Keratinocyte (primary cell): ENCODE results near the gene FAM50A. TPM values are rescaled to one million over a fixed set of nuclear protein-coding genes. Genes with fewer than 3 reads are reported as not detected.

Experiments
- DNase-seq: peaks from one replicate; pipeline ENCODE4 v3.0.0-alpha.2; 2011; ENCODE audit warnings: low read depth, missing footprints, low spot score
- FAIRE-seq: peaks from 2 replicates; lab custom pipeline; 2011; peaks lifted over from hg19 to GRCh38; lab: Jason Lieb, UNC
- H2AFZ ChIP-seq: 2 replicates; pipeline ENCODE4 v1.6.0; 2012; ENCODE audit warnings: low read length, control low read depth, inconsistent platforms; ENCODE audit not compliant: control insufficient read depth
- H3K27ac ChIP-seq: 2 replicates; pipeline ENCODE4 v1.5.1; 2011; ENCODE audit warnings: low read length; ENCODE audit not compliant: control insufficient read depth, insufficient read depth
- H3K27me3 ChIP-seq: 3 replicates; pipeline ENCODE4 v1.6.0; 2011; ENCODE audit warnings: low read length; ENCODE audit not compliant: control insufficient read depth, insufficient read depth; ENCODE audit errors: extremely low read depth
- H3K36me3 ChIP-seq, 2 experiments: 2 replicates in 1 of 2; 3 replicates in 1 of 2; pipeline ENCODE4 v1.5.1; 2011; ENCODE audit warnings: low read length in 2 of 2, mild to moderate bottlenecking in 1 of 2; ENCODE audit not compliant: control insufficient read depth in 2 of 2, insufficient read depth in 2 of 2; ENCODE audit errors: extremely low read depth in 1 of 2
- H3K4me1 ChIP-seq: 3 replicates; pipeline ENCODE4 v1.5.1; 2011; ENCODE audit warnings: low read length; ENCODE audit not compliant: control insufficient read depth, insufficient read depth; ENCODE audit errors: extremely low read depth
- H3K4me2 ChIP-seq: 3 replicates; pipeline ENCODE4 v1.6.0; 2011; ENCODE audit warnings: low read depth, low read length; ENCODE audit not compliant: control insufficient read depth, insufficient read depth; ENCODE audit errors: extremely low read depth
- H3K4me3 ChIP-seq, 3 experiments: fragments of 200-600 bp in 1 of 3; sonication (generic) in 1 of 3; 2 replicates in 2 of 3; 3 replicates in 1 of 3; pipeline ENCODE4 v1.5.1; 2011 to 2016; ENCODE audit warnings: low read length in 3 of 3, mild to moderate bottlenecking in 3 of 3, control low read depth in 2 of 3, inconsistent platforms in 1 of 3, low read depth in 1 of 3, mixed read lengths in 1 of 3, mixed run types in 1 of 3, moderate library complexity in 1 of 3; ENCODE audit not compliant: control insufficient read depth in 2 of 3, insufficient read depth in 2 of 3; ENCODE audit errors: extremely low read depth in 1 of 3
- H3K79me2 ChIP-seq: 2 replicates; pipeline ENCODE4 v1.6.0; 2012; ENCODE audit warnings: low read length; ENCODE audit not compliant: control insufficient read depth, insufficient read depth
- H3K9ac ChIP-seq: 3 replicates; pipeline ENCODE4 v1.6.0; 2011; ENCODE audit warnings: low read length; ENCODE audit not compliant: control insufficient read depth, insufficient read depth; ENCODE audit errors: extremely low read depth
- H3K9me1 ChIP-seq: 3 replicates; pipeline ENCODE4 v1.6.0; 2011; ENCODE audit warnings: low read length; ENCODE audit not compliant: control insufficient read depth, insufficient read depth; ENCODE audit errors: extremely low read depth
- H3K9me3 ChIP-seq: 2 replicates; pipeline ENCODE4 v1.5.1; 2012; ENCODE audit warnings: low read depth, low read length; ENCODE audit not compliant: control insufficient read depth
- H4K20me1 ChIP-seq: 3 replicates; pipeline ENCODE4 v1.6.0; 2011; ENCODE audit warnings: low read length; ENCODE audit not compliant: control insufficient read depth, insufficient read depth; ENCODE audit errors: extremely low read depth
- CTCF ChIP-seq, 3 experiments: IDR thresholded peaks in 1 of 3; conservative IDR thresholded peaks in 1 of 3; optimal IDR thresholded peaks in 1 of 3; 2 replicates in 2 of 3; 3 replicates in 1 of 3; pipeline versions ENCODE3 to v1.5.1; 2011; ENCODE audit warnings: low read length in 3 of 3, mild to moderate bottlenecking in 3 of 3, moderate library complexity in 2 of 3, control low read depth in 1 of 3, inconsistent platforms in 1 of 3; ENCODE audit not compliant: insufficient read depth in 2 of 3; ENCODE audit errors: extremely low read depth in 1 of 3
- EZH2 ChIP-seq: IDR thresholded peaks from one replicate; pipeline ENCODE4 v1.6.1; 2012; ENCODE audit warnings: inconsistent platforms, mild to moderate bottlenecking, low read length, moderate library complexity
- dilution Hi-C: fragments of 300-500 bp; cut with MboI; formaldehyde crosslinking; loops from one replicate; pipeline ENCODE4 v1.7.0; 2020; ENCODE audit warnings: low sequenced_read_pairs; ENCODE audit not compliant: extremely low pct_ligation_motif_present
- polyA plus RNA-seq, 5 experiments: library from polyadenylated mRNA; depleted of rRNA in 3 of 5; stranded (reverse) in 3 of 5; stranded (forward) in 1 of 5; unstranded in 1 of 5; fragments of >200 nt; gene quantifications; 1 replicate in 1 of 5; 2 replicates in 3 of 5; 3 replicates in 1 of 5; pipeline versions ENCODE4 v1.2.1 to v1.2.3, GENCODE V29; 2011 to 2012; ENCODE audit warnings: missing spikeins in 2 of 5, low read depth in 1 of 5, low replicate concordance in 1 of 5

FAM50A gene
- polyA plus RNA-seq, 1 donor (not counting 4 experiments of a cell fraction or from before 2014, with no cell fraction given): 35.7 TPM

GRCh38 chrX:154443479-154443910 lies 446 bp upstream of the FAM50A start:
- Histone ChIP-seq H3K4me2 (no peak overlapping the region), H3K27me3 (no peaks in the 10 kb centered on the region), H3K9me1 (no peaks in the 10 kb centered on the region), H3K9ac (no peak overlapping the region), H4K20me1 (no peaks in the 10 kb centered on the region), H3K27ac (no peak overlapping the region), H3K4me3 (no peak overlapping the region), H3K79me2 (peaks cover 11% of the 10 kb centered on the region), H2AFZ (no peak overlapping the region), H3K4me1 (peaks cover 12% of the 10 kb centered on the region), H3K36me3 (peaks cover 2 to 4% of the 10 kb centered on the region in 2 experiments), H3K9me3 (peaks cover 2% of the 10 kb centered on the region)
- dilution Hi-C loops: no loop called here
- FAIRE-seq (no peak), DNase-seq (no peak)
- TF ChIP-seq EZH2 (no peak), CTCF (optimal IDR thresholded peaks at IDR 0.05 in 1 of 3, IDR thresholded peaks at IDR 0.05 in 1 of 3, conservative IDR thresholded peaks at IDR 0.05 in 1 of 3; ENCODE audit: extremely low read depth in 1 of 3, insufficient read depth in 2 of 3, low read length in 3 of 3) (no peak)

- Histone ChIP-seq H3K4me1 (peaks cover 11% of the 10 kb centered on the region), H3K9ac (peak overlapping the region; percentile 54), H3K36me3 (peaks cover 0 to 9% of the 10 kb centered on the region in 2 experiments), H3K4me2 (peak overlapping the region; percentile 71), H3K79me2 (peaks cover 2% of the 10 kb centered on the region), H4K20me1 (no peaks in the 10 kb centered on the region), H3K27me3 (no peaks in the 10 kb centered on the region), H3K9me1 (no peaks in the 10 kb centered on the region), H3K9me3 (no peaks in the 10 kb centered on the region), H3K4me3 (peak overlapping the region; percentile 48 to 54 (median 49)), H3K27ac (no peak overlapping the region), H2AFZ (no peak overlapping the region)
- TF ChIP-seq CTCF (optimal IDR thresholded peaks at IDR 0.05 in 1 of 3, IDR thresholded peaks at IDR 0.05 in 1 of 3, conservative IDR thresholded peaks at IDR 0.05 in 1 of 3; ENCODE audit: extremely low read depth in 1 of 3, insufficient read depth in 2 of 3, low read length in 3 of 3) (no peak), EZH2 (no peak)
- DNase-seq (no peak), FAIRE-seq (no peak)
- dilution Hi-C loops: no loop called here
These were observed 860 bp downstream of the FAM50A start for GRCh38 chrX:154444755-154445246.
